Measurements from ENCODE around the gene PLEKHA6.

- TF ChIP-seq POLR2A (IDR thresholded peaks at IDR 0.05) (no peak), CTCF (IDR thresholded peaks at IDR 0.05 in 8 of 11, conservative IDR thresholded peaks at IDR 0.05 in 3 of 11) (no peak)
These were observed 91.6 kb downstream of the PLEKHA6 start for GRCh38 chr1:204268101-204268500.
